Liver (tissue), 9 donors: ENCODE data around the gene NIPAL3. TPM values are rescaled to one million over a fixed set of nuclear protein-coding genes. Genes with fewer than 3 reads are reported as not detected.

Source experiments
- DNase-seq: peaks from one replicate; pipeline ENCODE4 v3.0.0-alpha.2; 2017; ENCODE audit warnings: low spot score
- H3K27ac ChIP-seq, 2 donors: one replicate each; pipeline ENCODE4 v1.7.0; 2013; ENCODE audit warnings: inconsistent platforms in 2 of 2, low read length in 2 of 2, control low read depth in 1 of 2, low read depth in 1 of 2, mild to moderate bottlenecking in 1 of 2
- H3K27me3 ChIP-seq, 4 donors: one replicate each; pipeline versions ENCODE4 v1.6.1 to v1.7.0; 2013; ENCODE audit warnings: low read length in 3 of 4, inconsistent platforms in 1 of 4, mild to moderate bottlenecking in 1 of 4, moderate library complexity in 1 of 4; ENCODE audit not compliant: control insufficient read depth in 4 of 4, insufficient read depth in 4 of 4
- H3K36me3 ChIP-seq, 4 donors: one replicate each; pipeline versions ENCODE4 v1.6.1 to v1.7.0; 2013; ENCODE audit warnings: low read length in 3 of 4, mild to moderate bottlenecking in 3 of 4, low read depth in 1 of 4, moderate library complexity in 1 of 4; ENCODE audit not compliant: control insufficient read depth in 4 of 4, insufficient read depth in 3 of 4
- H3K4me1 ChIP-seq, 4 donors: one replicate each; pipeline versions ENCODE4 v1.6.1 to v1.7.0; 2013; ENCODE audit warnings: low read length in 3 of 4, mild to moderate bottlenecking in 3 of 4, moderate library complexity in 1 of 4; ENCODE audit not compliant: control insufficient read depth in 4 of 4, insufficient read depth in 4 of 4
- H3K4me3 ChIP-seq, 3 donors: one replicate each; pipeline versions ENCODE4 v1.6.1 to v1.7.0; 2013; ENCODE audit warnings: low read length in 3 of 3, control low read depth in 1 of 3, low read depth in 1 of 3, mild to moderate bottlenecking in 1 of 3
- H3K9ac ChIP-seq, 2 donors: one replicate each; pipeline ENCODE4 v1.7.0; 2013; ENCODE audit warnings: low read length in 2 of 2, mild to moderate bottlenecking in 2 of 2, moderate library complexity in 2 of 2, control low read depth in 1 of 2, low read depth in 1 of 2
- H3K9me3 ChIP-seq, 4 donors: one replicate each; pipeline versions ENCODE4 v1.6.1 to v1.7.0; 2013; ENCODE audit warnings: low read length in 3 of 4; ENCODE audit not compliant: control insufficient read depth in 4 of 4
- FOXA1 ChIP-seq: IDR thresholded peaks from 2 replicates; pipeline ENCODE4 v1.6.1; 2016; ENCODE audit warnings: antibody characterized with exemption
- FOXA2 ChIP-seq: IDR thresholded peaks from 2 replicates; pipeline ENCODE4 v1.6.1; 2016; ENCODE audit warnings: antibody characterized with exemption
- GABPA ChIP-seq, 2 donors: IDR thresholded peaks in 1 of 2; conservative IDR thresholded peaks in 1 of 2; 2 replicates each; pipeline ENCODE4 v1.6.1; 2016; ENCODE audit warnings: antibody characterized with exemption in 2 of 2, mild to moderate bottlenecking in 1 of 2, moderate library complexity in 1 of 2
- HNF4A ChIP-seq, 2 donors: conservative IDR thresholded peaks; 2 replicates each; pipeline ENCODE4 v1.6.1; 2016; ENCODE audit warnings: antibody characterized with exemption in 2 of 2, mild to moderate bottlenecking in 2 of 2
- HNF4G ChIP-seq: IDR thresholded peaks from 2 replicates; pipeline ENCODE4 v1.6.1; 2016; ENCODE audit warnings: antibody characterized with exemption
- JUND ChIP-seq, 2 donors: IDR thresholded peaks; 2 replicates each; pipeline ENCODE4 v1.6.1; 2016; ENCODE audit warnings: antibody characterized with exemption in 2 of 2
- NR2F2 ChIP-seq: IDR thresholded peaks from 2 replicates; pipeline ENCODE4 v1.6.1; 2016; ENCODE audit warnings: antibody characterized with exemption
- SP1 ChIP-seq: IDR thresholded peaks from 2 replicates; pipeline ENCODE4 v1.6.1; 2018; ENCODE audit warnings: antibody characterized with exemption, mild to moderate bottlenecking
- TAF1 ChIP-seq: conservative IDR thresholded peaks from 2 replicates; pipeline ENCODE4 v1.6.1; 2016; ENCODE audit warnings: antibody characterized with exemption, mild to moderate bottlenecking
- YY1 ChIP-seq: IDR thresholded peaks from 2 replicates; pipeline ENCODE4 v1.6.1; 2016; ENCODE audit warnings: antibody characterized with exemption, mild to moderate bottlenecking
- WGBS: extraction: QIAGEN DNeasy Blood & Tissue Kit; methylation state at CpG from one replicate; pipeline ENCODE4 v1.1.7; 2013; 5-methylcytosine and 5-hydroxymethylcytosine counted together
- polyA plus RNA-seq, 2 donors: library from polyadenylated mRNA; stranded (reverse) in 1 of 2; unstranded in 1 of 2; fragments of 200-250 nt in 1 of 2; fragments of >200 nt in 1 of 2; fragmentation: Nextera tagmentation in 1 of 2; extraction: Ambion mirVana in 1 of 2; gene quantifications; one replicate each; pipeline versions ENCODE4 v1.2.1 to v1.2.3, GENCODE V29; 2013 to 2015
- total RNA-seq, 2 donors: library from RNA; depleted of rRNA; stranded (reverse); fragments of >200 nt; gene quantifications; one replicate each; pipeline ENCODE4 v1.2.3, GENCODE V29; 2014
- TF ChIP-seq, protein P1 (sequence below): IDR thresholded peaks from 2 replicates; pipeline ENCODE4 v1.6.1; 2016; ENCODE audit warnings: antibody characterized with exemption
- TF ChIP-seq, protein P2 (sequence below): IDR thresholded peaks from 2 replicates; pipeline ENCODE4 v1.6.1; 2016; ENCODE audit warnings: antibody characterized with exemption
- TF ChIP-seq, protein P3 (sequence below): IDR thresholded peaks from 2 replicates; pipeline ENCODE4 v1.6.1; 2016; ENCODE audit warnings: antibody characterized with exemption, mild to moderate bottlenecking
- TF ChIP-seq, protein P4 (sequence below): IDR thresholded peaks from 2 replicates; pipeline ENCODE4 v1.6.1; 2016; ENCODE audit warnings: antibody characterized with exemption
- TF ChIP-seq, protein P5 (sequence below): fragments of 150-350 bp; IDR thresholded peaks from 2 replicates; pipeline ENCODE4 v1.5.1; 2017; ENCODE audit warnings: improper control_type of control experiment, low read depth, low read length; ENCODE audit not compliant: missing input control
- donor health status: healthy.
- donor health status: healthy.
- donor health status: healthy.
- donor health status: healthy.
- donor health status: healthy.

Gene NIPAL3
- total and polyA plus RNA-seq, 4 donors, result 3.0 to 12.0 (median 6.0) TPM

DNA sequence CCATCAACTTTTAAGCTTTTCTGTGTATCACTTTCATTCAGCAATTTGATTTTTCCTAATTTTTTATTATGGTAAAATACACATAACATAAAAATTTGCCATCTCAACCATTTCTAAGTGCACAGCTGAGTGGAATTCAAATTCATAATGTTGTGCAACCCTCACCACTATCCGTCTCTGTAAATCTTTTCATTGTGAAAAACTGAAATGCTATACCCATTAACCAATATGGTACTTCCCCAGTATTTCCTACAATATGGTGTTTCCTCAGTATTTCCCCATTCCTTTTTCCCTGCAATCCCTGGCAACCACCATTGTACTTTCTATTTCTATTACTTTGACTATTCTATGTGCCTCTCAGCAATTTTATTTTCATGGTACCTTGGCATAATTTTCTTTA, 8.8 kb upstream of the NIPAL3 start:
- no peaks in the 10 kb centered on the region for H3K4me1 ChIP-seq
- WGBS, result 89% methylated on average over 1 of the region's 1 CpG
- TF ChIP-seq NR2F2 (no peak), HNF4G (no peak), GABPA (IDR thresholded peaks at IDR 0.05 in 1 of 2, conservative IDR thresholded peaks at IDR 0.05 in 1 of 2) (no peak), HNF4A (conservative IDR thresholded peaks at IDR 0.05) (no peak), TAF1 (no peak), SP1 (no peak), FOXA1 (no peak), JUND (IDR thresholded peaks at IDR 0.05) (no peak), FOXA2 (no peak)
- TF ChIP-seq, protein P1, sequence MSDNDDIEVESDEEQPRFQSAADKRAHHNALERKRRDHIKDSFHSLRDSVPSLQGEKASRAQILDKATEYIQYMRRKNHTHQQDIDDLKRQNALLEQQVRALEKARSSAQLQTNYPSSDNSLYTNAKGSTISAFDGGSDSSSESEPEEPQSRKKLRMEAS, result no peak
- TF ChIP-seq, protein P2, sequence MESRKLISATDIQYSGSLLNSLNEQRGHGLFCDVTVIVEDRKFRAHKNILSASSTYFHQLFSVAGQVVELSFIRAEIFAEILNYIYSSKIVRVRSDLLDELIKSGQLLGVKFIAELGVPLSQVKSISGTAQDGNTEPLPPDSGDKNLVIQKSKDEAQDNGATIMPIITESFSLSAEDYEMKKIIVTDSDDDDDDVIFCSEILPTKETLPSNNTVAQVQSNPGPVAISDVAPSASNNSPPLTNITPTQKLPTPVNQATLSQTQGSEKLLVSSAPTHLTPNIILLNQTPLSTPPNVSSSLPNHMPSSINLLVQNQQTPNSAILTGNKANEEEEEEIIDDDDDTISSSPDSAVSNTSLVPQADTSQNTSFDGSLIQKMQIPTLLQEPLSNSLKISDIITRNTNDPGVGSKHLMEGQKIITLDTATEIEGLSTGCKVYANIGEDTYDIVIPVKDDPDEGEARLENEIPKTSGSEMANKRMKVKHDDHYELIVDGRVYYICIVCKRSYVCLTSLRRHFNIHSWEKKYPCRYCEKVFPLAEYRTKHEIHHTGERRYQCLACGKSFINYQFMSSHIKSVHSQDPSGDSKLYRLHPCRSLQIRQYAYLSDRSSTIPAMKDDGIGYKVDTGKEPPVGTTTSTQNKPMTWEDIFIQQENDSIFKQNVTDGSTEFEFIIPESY, result no peak
- TF ChIP-seq, protein P3, sequence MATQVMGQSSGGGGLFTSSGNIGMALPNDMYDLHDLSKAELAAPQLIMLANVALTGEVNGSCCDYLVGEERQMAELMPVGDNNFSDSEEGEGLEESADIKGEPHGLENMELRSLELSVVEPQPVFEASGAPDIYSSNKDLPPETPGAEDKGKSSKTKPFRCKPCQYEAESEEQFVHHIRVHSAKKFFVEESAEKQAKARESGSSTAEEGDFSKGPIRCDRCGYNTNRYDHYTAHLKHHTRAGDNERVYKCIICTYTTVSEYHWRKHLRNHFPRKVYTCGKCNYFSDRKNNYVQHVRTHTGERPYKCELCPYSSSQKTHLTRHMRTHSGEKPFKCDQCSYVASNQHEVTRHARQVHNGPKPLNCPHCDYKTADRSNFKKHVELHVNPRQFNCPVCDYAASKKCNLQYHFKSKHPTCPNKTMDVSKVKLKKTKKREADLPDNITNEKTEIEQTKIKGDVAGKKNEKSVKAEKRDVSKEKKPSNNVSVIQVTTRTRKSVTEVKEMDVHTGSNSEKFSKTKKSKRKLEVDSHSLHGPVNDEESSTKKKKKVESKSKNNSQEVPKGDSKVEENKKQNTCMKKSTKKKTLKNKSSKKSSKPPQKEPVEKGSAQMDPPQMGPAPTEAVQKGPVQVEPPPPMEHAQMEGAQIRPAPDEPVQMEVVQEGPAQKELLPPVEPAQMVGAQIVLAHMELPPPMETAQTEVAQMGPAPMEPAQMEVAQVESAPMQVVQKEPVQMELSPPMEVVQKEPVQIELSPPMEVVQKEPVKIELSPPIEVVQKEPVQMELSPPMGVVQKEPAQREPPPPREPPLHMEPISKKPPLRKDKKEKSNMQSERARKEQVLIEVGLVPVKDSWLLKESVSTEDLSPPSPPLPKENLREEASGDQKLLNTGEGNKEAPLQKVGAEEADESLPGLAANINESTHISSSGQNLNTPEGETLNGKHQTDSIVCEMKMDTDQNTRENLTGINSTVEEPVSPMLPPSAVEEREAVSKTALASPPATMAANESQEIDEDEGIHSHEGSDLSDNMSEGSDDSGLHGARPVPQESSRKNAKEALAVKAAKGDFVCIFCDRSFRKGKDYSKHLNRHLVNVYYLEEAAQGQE, result no peak
- H3K36me3 ChIP-seq, result no peaks in the 10 kb centered on the region
- DNase-seq, result no peak
- no peaks in the 10 kb centered on the region for H3K27me3 ChIP-seq
- no peak overlapping the region for H3K4me3 ChIP-seq
- H3K9me3 ChIP-seq, result no peaks in the 10 kb centered on the region
- no peak overlapping the region for H3K27ac ChIP-seq
- no peak overlapping the region for H3K9ac ChIP-seq

DNA sequence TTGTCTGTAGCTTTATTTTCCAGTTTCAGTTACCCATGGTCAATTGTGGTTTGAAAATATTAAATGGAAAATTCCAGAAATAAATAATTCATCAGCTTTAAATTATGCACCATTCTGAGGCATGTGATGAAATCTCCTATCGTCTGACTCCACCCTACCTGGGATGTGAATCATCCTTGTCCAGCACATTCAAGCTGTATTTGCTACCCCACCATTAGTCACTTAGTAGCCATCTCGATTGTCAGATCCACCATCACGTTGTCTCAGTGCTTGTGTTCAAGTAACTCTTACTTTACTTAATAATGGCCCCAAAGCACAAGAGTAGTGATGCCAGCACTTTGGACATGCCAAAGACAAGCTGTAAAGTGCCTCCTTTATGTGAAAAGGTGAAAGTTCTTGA, 6.1 kb upstream of the NIPAL3 start:
- Histone ChIP-seq H3K9ac (no peak overlapping the region), H3K27me3 (no peaks in the 10 kb centered on the region), H3K4me1 (peaks cover 0 to 7% (median 6%) of the 10 kb centered on the region in 4 donors), H3K27ac (no peak overlapping the region), H3K4me3 (no peak overlapping the region), H3K9me3 (no peaks in the 10 kb centered on the region), H3K36me3 (no peaks in the 10 kb centered on the region)
- DNase-seq, result no peak
- 94% methylated on average over 3 of the region's 3 CpGs for WGBS
- TF ChIP-seq GABPA (IDR thresholded peaks at IDR 0.05 in 1 of 2, conservative IDR thresholded peaks at IDR 0.05 in 1 of 2) (no peak), TAF1 (no peak)
- TF ChIP-seq, protein P4, sequence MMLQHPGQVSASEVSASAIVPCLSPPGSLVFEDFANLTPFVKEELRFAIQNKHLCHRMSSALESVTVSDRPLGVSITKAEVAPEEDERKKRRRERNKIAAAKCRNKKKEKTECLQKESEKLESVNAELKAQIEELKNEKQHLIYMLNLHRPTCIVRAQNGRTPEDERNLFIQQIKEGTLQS, result no peak

DNA sequence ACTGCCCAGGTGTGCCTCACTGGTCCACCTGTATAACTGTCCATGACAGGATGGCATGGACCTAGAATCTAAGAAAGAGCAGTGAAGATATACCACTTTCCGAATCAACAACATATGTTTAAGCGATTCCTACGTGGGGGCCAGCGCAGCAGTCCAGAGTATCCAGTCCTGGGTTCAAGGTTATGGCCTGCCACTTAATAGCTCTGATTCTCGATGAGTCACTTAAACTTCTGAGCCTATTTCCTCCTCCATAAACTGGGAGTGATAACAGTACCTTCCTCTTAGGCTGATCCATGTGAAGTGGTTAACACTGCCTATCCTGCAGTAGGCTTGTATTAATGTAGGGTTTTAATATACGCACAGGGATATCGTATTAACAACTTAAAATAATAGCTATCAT, 4.9 kb upstream of the NIPAL3 start:
- H3K36me3 ChIP-seq, result no peaks in the 10 kb centered on the region
- no peaks in the 10 kb centered on the region for H3K9me3 ChIP-seq
- no peak overlapping the region for H3K27ac ChIP-seq
- no peak for DNase-seq
- TF ChIP-seq FOXA1, result no peak
- TF ChIP-seq, protein P3, result no peak
- TF ChIP-seq YY1, result no peak
- TF ChIP-seq, protein P5, sequence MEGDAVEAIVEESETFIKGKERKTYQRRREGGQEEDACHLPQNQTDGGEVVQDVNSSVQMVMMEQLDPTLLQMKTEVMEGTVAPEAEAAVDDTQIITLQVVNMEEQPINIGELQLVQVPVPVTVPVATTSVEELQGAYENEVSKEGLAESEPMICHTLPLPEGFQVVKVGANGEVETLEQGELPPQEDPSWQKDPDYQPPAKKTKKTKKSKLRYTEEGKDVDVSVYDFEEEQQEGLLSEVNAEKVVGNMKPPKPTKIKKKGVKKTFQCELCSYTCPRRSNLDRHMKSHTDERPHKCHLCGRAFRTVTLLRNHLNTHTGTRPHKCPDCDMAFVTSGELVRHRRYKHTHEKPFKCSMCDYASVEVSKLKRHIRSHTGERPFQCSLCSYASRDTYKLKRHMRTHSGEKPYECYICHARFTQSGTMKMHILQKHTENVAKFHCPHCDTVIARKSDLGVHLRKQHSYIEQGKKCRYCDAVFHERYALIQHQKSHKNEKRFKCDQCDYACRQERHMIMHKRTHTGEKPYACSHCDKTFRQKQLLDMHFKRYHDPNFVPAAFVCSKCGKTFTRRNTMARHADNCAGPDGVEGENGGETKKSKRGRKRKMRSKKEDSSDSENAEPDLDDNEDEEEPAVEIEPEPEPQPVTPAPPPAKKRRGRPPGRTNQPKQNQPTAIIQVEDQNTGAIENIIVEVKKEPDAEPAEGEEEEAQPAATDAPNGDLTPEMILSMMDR, result no peak
- TF ChIP-seq, protein P2, result no peak
- WGBS, result 94% methylated on average over 7 of the region's 7 CpGs
- H3K9ac ChIP-seq, result no peak overlapping the region
- no peak overlapping the region for H3K4me3 ChIP-seq
- H3K27me3 ChIP-seq, result no peaks in the 10 kb centered on the region
- peaks cover 0 to 13% (median 11%) of the 10 kb centered on the region in 4 donors for H3K4me1 ChIP-seq
